HCT116 (cell line): ENCODE results near the gene GTF2I.
"Not testable (repeated sequence)": the region's sequence is repeated elsewhere in the genome, so short reads cannot be mapped to it uniquely, and the experiment has no call there.

Experiments
- CTCF ChIP-seq, 3 experiments: fragments of 200-600 bp in 1 of 3; sonication (generic) in 1 of 3; IDR thresholded peaks in 2 of 3; conservative IDR thresholded peaks in 1 of 3; 2 replicates each; pipeline ENCODE4 v1.5.1; 2012 to 2017; ENCODE audit warnings: low read depth in 2 of 3, low read length in 2 of 3, antibody characterized with exemption in 1 of 3, borderline replicate concordance in 1 of 3, control low read depth in 1 of 3, mild to moderate bottlenecking in 1 of 3, mixed read lengths in 1 of 3, mixed run types in 1 of 3, moderate library complexity in 1 of 3; ENCODE audit not compliant: insufficient read depth in 1 of 3
- SP1 ChIP-seq: IDR thresholded peaks from 2 replicates; pipeline ENCODE4 v1.6.1; 2012; ENCODE audit warnings: low read depth

- TF ChIP-seq CTCF (IDR thresholded peaks at IDR 0.05 in 2 of 3, conservative IDR thresholded peaks at IDR 0.05 in 1 of 3; ENCODE audit: borderline replicate concordance in 1 of 3, insufficient read depth in 1 of 3, low read depth in 2 of 3, low read length in 2 of 3); SP1: not testable (repeated sequence)
Observed at GRCh38 chr7:74667520-74667919, 10.0 kb downstream of the GTF2I start.
